GM21526 (cell line): Measurements from ENCODE around the gene FAM90A26.
"Not testable (repeated sequence)": the region's sequence is repeated elsewhere in the genome, so short reads cannot be mapped to it uniquely, and the experiment has no call there.

Experiments used
- ATAC-seq: cut with Tn5 transposase; IDR thresholded peaks from one replicate; pipeline ENCODE4 v1.9.1; 2021; ENCODE audit warnings: moderate library complexity; ENCODE audit not compliant: unreplicated experiment, low FRiP score

Gene FAM90A26, protein sequence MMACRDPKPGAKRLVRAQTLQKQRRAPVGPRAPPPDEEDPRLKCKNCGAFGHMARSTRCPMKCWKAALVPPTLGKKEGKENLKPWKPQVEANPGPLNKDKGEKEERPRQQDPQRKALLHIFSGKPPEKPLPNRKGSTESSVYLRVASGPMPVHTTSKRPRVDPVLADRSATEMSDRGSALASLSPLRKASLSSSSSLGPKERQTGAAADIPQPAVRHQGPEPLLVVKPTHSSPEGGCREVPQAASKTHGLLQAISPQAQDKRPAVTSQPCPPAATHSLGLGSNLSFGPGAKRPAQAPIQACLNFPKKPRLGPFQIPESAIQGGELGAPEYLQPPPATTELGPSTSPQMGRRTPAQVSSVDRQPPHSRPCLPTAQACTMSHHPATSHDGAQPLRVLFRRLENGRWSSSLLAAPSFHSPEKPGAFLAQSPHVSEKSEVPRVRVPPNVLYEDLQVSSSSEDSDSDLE

DNA sequence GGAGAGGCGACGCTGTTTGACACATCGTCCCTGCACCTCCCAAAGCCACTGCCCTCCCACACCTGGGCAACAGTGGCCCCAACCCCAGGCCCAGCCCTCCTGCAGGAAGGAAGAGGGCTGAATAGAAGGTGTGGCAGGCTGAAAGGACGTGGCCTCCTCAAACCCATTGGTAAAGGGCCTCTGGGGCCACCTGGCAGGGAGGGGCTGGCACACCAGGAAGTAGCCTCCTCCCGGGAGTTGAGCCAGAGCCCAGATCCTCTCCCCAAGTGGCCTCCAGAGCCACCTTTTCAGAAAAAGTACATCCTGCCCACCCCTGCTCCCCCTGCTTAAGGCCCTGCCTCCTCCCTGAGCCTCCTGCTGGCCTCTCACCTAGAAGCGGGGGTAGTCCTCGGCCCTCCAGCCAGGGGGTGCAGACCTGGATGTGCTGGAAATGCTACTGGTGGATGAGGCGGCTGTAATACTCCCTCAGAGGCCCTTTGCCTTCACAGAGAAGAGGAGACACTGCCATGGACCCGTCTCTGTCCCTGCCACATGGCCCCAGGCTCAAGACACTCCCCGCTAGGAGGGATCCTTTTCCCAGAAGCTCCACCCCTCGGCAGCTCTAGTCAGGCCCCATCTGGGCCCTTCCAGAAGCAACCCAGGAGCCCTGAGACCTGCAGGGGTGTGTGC is at the start of gene FAM90A26:
FAM90A26 (plus strand) TSS at position 619 of the 669 bp plus-strand sequence. CDS start 2,764 bp downstream, outside the sequence.
- ATAC-seq, result not testable (repeated sequence)

- ATAC-seq, result not testable (repeated sequence)
Measured at GRCh38 chr4:9122711-9123110, 47.5 kb upstream of the FAM90A26 start.

DNA sequence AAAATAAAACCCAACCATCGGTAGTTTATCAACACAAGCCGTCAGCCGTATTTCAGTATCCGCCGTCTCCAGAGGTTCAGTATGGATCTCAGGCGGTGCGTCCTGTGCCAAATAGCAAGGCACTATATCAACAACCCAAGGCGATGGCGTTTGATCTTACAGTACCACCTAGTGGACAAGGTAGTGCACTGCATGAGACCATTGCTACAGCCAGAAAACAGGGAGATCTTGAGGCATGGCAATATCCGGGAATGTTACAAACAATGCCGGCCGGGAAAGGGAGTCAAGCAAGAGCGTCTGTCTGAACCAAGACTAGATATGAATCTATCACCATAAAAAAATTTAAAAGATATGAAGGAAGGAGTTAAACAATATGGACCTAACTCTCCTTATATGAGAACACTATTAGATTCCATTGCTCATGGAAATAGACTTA is 46.6 kb upstream of the FAM90A26 start:
- ATAC-seq, result not testable (repeated sequence)

DNA sequence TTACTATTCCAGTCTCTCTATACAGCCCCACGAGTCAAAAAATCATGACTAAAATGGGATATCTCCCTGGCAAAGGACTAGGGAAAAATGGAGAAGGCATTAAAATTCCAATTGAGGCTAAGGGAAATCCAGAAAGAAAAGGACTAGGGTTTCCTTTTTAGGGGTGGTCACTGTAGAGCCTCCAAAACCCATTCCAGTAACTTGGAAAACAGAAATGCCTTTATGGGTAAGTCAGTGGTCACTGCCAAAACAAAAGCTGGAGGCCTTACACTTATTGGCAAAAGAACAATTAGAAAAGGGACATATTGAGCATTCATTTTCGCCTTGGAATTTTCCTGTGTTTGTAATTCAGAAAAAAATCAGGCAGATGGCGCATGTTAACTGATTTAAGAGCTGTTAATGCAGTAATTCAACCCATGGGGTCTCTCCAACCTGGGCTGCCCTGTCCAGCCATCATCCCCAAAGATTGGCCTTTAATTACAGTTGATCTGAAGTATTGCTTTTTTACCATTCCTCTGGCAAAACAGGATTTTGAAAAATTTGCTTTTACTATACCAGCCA is 44.5 kb upstream of the FAM90A26 start:
- not testable (repeated sequence) for ATAC-seq

- ATAC-seq, result not testable (repeated sequence)
Measured at GRCh38 chr4:9131420-9131819, 38.8 kb upstream of the FAM90A26 start.

GRCh38 chr4:9132849-9133248 is 37.4 kb upstream of the FAM90A26 start:
- not testable (repeated sequence) for ATAC-seq

DNA sequence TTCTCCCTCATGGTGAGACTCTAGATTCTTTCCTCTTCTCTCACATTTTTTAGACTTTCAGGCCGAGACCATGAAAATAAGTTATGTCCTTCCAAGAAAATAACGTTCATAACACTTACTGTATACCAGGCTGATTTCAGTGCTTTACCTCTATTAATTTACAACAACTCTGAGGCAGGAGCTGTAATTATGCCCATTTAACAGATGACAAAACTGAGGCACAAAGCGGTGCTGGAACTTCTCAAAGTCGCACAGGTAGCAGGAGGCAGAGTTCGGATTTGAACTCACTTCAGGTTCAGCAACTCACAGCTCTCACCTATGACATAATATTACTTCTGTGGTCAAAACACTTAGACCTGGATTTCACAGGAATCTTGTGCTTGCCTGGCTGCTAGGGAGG is 36.2 kb upstream of the FAM90A26 start:
- ATAC-seq, result not testable (repeated sequence)

DNA sequence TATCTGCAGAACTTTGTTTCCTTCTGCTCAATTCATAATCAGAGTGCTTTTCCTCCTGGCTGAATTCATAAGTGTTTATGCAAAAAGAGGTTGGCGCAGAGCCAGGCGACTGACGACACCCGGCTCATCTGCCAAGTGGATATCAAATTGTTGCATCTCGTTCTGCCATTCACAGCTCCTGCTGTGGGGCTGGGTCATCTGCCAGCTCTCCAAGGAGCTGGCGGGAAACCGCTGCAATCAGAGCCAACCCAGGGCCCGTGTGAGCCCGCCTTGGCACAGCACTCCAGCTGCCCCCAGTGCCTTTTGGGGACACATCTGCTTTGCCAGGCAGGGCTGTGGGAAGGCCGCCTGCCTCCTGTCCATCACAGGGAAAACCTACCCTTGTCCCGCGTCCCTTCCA is 35.7 kb upstream of the FAM90A26 start:
- not testable (repeated sequence) for ATAC-seq

- ATAC-seq, result not testable (repeated sequence)
Measured at GRCh38 chr4:9141050-9141449, 29.2 kb upstream of the FAM90A26 start.

DNA sequence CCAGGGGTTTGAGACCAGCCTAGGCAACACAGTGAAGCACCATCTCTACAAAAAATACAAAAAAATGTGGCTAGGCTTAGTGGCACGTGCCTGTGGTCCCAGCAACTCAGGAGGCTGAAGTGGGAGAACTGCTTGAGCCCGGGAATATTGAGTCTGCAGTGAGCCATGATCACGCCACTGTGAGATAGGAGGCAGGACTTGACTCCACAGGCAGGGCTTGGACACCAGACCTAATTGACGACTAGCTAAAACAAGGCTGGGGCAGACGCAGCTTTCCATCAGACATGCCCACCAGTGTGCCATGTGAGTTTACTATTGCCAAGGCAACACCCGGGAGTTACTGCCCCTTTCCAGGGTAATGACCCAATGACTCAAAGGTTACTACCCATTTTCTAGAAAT is 27.4 kb upstream of the FAM90A26 start:
- ATAC-seq, result not testable (repeated sequence)

- ATAC-seq, result no peak
Measured at GRCh38 chr4:9143421-9144080, 26.7 kb upstream of the FAM90A26 start.

DNA sequence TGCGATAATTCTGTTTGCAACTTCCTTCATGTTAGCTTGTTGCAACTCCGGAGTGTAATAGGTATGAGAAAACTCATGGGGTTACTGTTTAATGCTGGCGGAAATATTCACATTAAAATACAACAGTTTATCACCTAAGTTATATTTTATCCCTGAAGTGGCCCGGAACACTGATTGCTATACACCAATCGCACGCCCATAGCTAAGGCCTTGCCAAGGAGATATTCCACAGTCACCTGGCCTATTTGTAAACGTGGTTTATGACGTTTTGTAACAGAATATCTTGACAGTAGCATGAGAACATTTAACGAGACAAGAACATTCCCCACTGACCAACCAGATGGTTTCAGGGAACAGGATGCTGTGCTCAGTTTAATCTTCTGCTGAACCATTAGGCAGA is 23.2 kb upstream of the FAM90A26 start:
- ATAC-seq, result no peak

DNA sequence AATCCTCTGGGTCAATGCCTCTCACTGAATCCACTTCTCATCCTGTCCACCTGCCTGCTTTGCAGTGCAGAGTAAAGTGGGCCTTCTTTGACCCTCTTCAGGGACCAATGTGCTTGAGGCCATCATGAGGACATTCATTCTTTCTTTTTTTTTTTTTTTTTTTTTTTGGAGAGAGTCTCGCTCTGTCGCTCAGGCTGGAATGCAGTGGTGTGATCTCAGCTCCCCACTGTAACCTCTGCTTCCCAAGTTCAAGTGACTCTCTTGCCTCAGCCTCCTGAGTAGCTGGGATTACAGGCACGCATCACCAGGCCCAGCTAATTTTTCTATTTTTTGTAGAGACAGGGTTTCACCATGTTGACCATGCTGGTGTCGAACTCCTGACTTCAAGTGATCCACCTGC is 22.8 kb upstream of the FAM90A26 start:
- not testable (repeated sequence) for ATAC-seq

- not testable (repeated sequence) for ATAC-seq
Measured at GRCh38 chr4:9148611-9149409, 21.4 kb upstream of the FAM90A26 start.

- not testable (repeated sequence) for ATAC-seq
Measured at GRCh38 chr4:9151809-9152179, 18.4 kb upstream of the FAM90A26 start.

GRCh38 chr4:9152180-9153007 is 17.8 kb upstream of the FAM90A26 start:
- ATAC-seq, result peak; percentile 82

GRCh38 chr4:9153008-9153570 is 17.1 kb upstream of the FAM90A26 start:
- peak; percentile 99 for ATAC-seq

GRCh38 chr4:9153571-9154157 is 16.5 kb upstream of the FAM90A26 start:
- ATAC-seq, result not testable (repeated sequence)
